ENCODE data around the gene GHDC. TPM values are rescaled to one million over a fixed set of nuclear protein-coding genes. Genes with fewer than 3 reads are reported as not detected.
A peak's percentile ranks its signal among the peaks of the same experiment; 100 is the strongest.
"Not testable (repeated sequence)": the region's sequence is repeated elsewhere in the genome, so short reads cannot be mapped to it uniquely, and the experiment has no call there.

Gene GHDC
- total and polyA plus RNA-seq, 2 of the 13 experiments (the other 11 are each of a cell fraction or from before 2014, with no cell fraction given) = 15.4 to 22.5 TPM

DNA sequence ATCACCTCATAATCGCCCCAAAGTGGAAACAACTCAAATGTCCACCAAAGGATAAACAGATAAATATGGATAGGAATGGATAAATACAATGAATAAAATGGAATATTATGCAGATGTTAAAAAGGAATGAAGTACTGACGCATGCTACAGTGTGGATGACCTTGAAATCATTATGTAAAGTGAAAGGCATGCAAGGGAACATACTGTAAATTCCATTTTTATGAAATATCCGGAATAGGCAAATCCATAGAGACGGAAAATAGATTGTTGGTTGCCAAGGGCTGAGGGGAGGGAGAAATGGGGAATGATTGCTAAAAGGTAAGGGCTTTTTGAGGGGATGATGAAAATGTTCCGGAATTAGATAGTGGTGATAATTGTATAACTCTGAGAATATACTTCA, 45.9 kb upstream of the GHDC start:
- H4K20me1 ChIP-seq (ENCODE audit: insufficient read depth, low read length) = no peaks in the 10 kb centered on the region; the same call in 1 of the 2 replicates
- H3K4me3 ChIP-seq (replicated peaks in 1 of 3; ENCODE audit: insufficient read depth in 1 of 3, low read depth in 2 of 3, low read length in 3 of 3) = no peak overlapping the region
- H3K9me3 ChIP-seq (ENCODE audit: low read length) = no peaks in the 10 kb centered on the region
- ChIA-PET CTCF (ENCODE audit: low intra/inter-chr PET ratio, low total read pairs) (no interaction called here), POLR2A (no interaction called here)
- 87% methylated on average over 5 of the region's 5 CpGs for WGBS (ENCODE audit: low lambda C conversion rate)
- H3K4me1 ChIP-seq (ENCODE audit: insufficient read depth, low read length) = peaks cover 16% of the 10 kb centered on the region
- no TSS peak for BruUV-seq (replicated peaks)
- no peak overlapping the region for H3K9ac ChIP-seq (ENCODE audit: insufficient read depth, low read depth, low read length)
- H3K27ac ChIP-seq (ENCODE audit: extremely low read length, insufficient read depth, low read length) = no peak overlapping the region
- no peak overlapping the region for H2AFZ ChIP-seq (ENCODE audit: low read length)
- H3K4me2 ChIP-seq (ENCODE audit: low read depth, low read length) = no peak overlapping the region
- DNase-seq (ENCODE audit: low spot score) = no peak
- intact Hi-C loops (cut with micrococcal nuclease; ENCODE audit: unreplicated experiment) (loop anchor here (10.0 kb wide), 1 partner anchor 55 kb away; the partner anchor contains the start of genes HCRT and KCNH4), in situ Hi-C loops (cut with HindIII; ENCODE audit: extremely low pct_ligation_motif_present, low pct_unique_long_range_greater_than_20kb) (no loop called here)
- peak; percentile 72; the same call in 1 of the 2 replicates for TF ChIP-seq ZNF24 (IDR thresholded peaks at IDR 0.05)
- peak; percentile 18 for TF ChIP-seq HNRNPK (IDR thresholded peaks at IDR 0.05; ENCODE audit: low read depth, low read length, poor library complexity, severe bottlenecking)
- TF ChIP-seq, protein P1, sequence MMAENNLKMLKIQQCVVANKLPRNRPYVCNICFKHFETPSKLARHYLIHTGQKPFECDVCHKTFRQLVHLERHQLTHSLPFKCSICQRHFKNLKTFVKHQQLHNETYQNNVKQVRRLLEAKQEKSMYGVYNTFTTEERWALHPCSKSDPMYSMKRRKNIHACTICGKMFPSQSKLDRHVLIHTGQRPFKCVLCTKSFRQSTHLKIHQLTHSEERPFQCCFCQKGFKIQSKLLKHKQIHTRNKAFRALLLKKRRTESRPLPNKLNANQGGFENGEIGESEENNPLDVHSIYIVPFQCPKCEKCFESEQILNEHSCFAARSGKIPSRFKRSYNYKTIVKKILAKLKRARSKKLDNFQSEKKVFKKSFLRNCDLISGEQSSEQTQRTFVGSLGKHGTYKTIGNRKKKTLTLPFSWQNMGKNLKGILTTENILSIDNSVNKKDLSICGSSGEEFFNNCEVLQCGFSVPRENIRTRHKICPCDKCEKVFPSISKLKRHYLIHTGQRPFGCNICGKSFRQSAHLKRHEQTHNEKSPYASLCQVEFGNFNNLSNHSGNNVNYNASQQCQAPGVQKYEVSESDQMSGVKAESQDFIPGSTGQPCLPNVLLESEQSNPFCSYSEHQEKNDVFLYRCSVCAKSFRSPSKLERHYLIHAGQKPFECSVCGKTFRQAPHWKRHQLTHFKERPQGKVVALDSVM (CRISPR knock-in tag; IDR thresholded peaks at IDR 0.05) = no peak
- no peak for TF ChIP-seq TERF1 (CRISPR knock-in tag; IDR thresholded peaks at IDR 0.05)
- peaks cover 10% of the 10 kb centered on the region for H3K79me2 ChIP-seq (ENCODE audit: insufficient read depth, low read length)
- no peak for ATAC-seq
- H3K36me3 ChIP-seq (replicated peaks in 1 of 2; ENCODE audit: control insufficient read depth in 1 of 2, insufficient read depth in 2 of 2, low read length in 2 of 2) = no peaks in the 10 kb centered on the region
- FAIRE-seq = no peak
- H3K27me3 ChIP-seq (ENCODE audit: control insufficient read depth in 1 of 2, insufficient read depth in 2 of 2, low read length in 2 of 2) = no peaks in the 10 kb centered on the region

DNA sequence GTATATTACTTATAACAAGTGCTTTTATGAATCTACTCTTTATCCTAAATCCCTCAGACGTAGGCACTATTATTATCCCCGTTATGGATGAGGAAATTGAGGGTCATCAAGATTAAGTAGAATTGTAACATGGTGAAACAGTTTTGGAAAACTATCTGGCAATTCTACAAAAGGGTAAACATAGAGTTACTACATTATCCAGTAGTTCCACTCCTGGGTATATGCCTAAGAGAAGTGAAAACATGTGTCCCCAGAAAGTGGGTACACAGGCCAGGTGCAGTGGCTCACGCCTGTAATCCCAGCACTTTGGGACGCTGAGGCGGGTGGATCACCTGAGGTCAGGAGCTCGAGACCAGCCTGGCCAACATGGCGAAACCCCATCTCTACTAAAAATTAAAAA, 45.3 kb upstream of the GHDC start:
- H3K36me3 ChIP-seq (replicated peaks in 1 of 2; ENCODE audit: control insufficient read depth in 1 of 2, insufficient read depth in 2 of 2, low read length in 2 of 2); H3K4me3 ChIP-seq (replicated peaks in 1 of 3; ENCODE audit: insufficient read depth in 1 of 3, low read depth in 2 of 3, low read length in 3 of 3); ATAC-seq; DNase-seq (ENCODE audit: low spot score); BruUV-seq (replicated peaks); POLR2A ChIA-PET; H3K9me3 ChIP-seq (ENCODE audit: low read length); H3K27me3 ChIP-seq (ENCODE audit: control insufficient read depth in 1 of 2, insufficient read depth in 2 of 2, low read length in 2 of 2); H3K4me2 ChIP-seq (ENCODE audit: low read depth, low read length); H4K20me1 ChIP-seq (ENCODE audit: insufficient read depth, low read length); CTCF ChIA-PET (ENCODE audit: low intra/inter-chr PET ratio, low total read pairs); H3K27ac ChIP-seq (ENCODE audit: extremely low read length, insufficient read depth, low read length); H2AFZ ChIP-seq (ENCODE audit: low read length); in situ Hi-C loops (cut with HindIII; ENCODE audit: extremely low pct_ligation_motif_present, low pct_unique_long_range_greater_than_20kb); H3K9ac ChIP-seq (ENCODE audit: insufficient read depth, low read depth, low read length); FAIRE-seq; intact Hi-C loops (cut with micrococcal nuclease; ENCODE audit: unreplicated experiment): not testable (repeated sequence)
- Histone ChIP-seq H3K4me1 (ENCODE audit: insufficient read depth, low read length) (peaks cover 13% of the 10 kb centered on the region), H3K79me2 (ENCODE audit: insufficient read depth, low read length) (peaks cover 10% of the 10 kb centered on the region)
- WGBS (ENCODE audit: low lambda C conversion rate) = 97% methylated on average over 7 of the region's 7 CpGs
